HG02798 (cell line): ENCODE results near the gene MGAT3.

Experiments used
- ATAC-seq: cut with Tn5 transposase; IDR thresholded peaks from one replicate; pipeline ENCODE4 v1.9.1; 2021; ENCODE audit warnings: mild to moderate bottlenecking; ENCODE audit not compliant: unreplicated experiment, poor library complexity

MGAT3 gene

DNA sequence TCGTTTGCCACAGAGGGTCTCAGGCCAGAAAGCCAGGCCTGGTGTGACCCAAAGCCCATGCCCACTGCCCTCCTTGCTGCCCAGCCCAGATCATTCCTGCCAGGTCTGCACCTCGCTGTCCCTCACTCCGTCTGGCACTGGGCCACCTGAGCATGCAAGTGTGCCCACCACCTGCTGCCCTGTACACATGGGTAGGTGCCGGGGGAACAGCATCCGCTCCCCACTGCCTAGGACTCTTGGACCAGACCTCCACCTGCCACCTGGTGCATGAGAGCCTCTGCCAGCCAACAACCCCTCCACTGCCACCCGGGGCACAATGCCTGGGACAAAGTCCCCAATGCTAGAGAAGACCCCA is 12.5 kb downstream of the MGAT3 start:
- ATAC-seq, result no peak

DNA sequence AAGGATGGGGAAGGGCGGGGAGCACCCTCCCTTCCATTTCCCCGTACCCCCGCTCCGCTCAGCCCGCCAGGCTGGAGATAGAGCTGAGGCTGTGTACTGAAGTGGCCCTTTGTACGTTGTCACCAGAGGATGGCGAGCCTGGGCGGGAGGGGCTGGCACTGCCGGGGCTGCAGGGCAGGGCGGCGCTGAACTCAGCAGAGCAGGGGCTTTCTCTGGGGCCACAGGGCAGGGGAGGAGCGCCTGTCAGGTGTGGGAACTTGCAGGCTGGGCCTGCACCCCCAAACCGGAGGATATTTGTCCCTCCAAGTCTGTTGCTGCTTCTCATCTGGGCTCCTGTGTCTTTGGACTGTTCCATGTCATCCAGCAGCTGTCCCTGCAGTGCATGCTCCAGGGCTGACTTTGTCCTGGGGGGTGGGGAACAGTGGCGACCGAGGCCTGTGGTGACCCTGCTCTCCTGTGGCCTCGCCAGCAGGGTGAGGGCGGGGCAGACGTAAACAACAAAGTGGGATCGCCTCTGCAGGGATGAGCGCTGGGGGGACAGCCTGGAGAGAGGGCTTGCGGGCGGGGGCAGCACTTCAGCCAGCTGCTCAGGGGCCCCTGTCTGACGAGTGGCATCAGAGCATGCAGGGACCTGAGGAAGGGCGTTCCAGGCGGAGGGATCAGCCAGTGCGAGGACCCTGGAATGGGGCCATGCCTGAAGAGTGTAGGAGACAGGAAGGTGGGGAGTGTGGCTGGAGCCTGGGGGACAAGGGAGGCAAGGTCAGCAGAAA is 13.1 kb downstream of the MGAT3 start:
- ATAC-seq, result no peak

- ATAC-seq, result no peak
These were observed 13.9 kb downstream of the MGAT3 start for GRCh38 chr22:39470451-39471291.

DNA sequence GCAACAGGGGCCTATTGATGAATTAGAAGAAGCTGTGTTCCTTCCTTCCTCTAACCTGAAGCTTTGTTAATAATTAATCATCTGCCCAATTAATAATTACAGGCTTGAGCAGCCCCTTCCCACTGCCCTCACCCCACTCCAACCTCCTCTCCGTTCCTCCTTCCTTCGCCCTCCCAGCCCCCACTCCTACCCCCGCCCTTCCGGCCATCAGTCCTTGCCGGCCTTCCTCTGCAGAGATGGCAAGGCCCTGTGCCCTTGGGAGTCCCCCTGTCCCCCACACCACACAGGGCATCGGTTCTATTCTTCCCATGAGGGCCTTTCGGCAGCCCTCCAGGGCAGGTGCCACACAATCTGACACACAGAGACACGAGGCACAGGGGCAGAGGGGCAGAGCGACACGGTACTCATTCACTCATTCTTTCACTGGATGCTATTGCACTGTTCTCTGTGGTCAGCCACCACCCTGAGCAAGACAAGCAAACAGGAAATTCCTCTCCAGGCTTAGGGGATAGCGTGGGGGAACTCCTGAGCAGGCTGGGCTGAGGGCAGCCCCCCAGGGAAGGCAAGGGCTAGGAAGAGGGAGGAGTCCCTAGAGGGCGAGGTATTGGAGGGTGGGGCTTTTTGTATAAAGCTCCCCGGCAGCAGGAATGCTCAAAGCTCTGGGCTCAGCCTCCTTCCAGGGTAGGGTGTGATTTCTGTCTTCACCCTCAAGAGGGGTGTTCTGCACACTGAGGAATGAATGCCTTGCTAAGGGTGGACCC is 14.7 kb downstream of the MGAT3 start:
- peak; percentile 43 for ATAC-seq

- no peak for ATAC-seq
These were observed 16.1 kb downstream of the MGAT3 start for GRCh38 chr22:39472570-39473556.

GRCh38 chr22:39473851-39474250 is 17.0 kb downstream of the MGAT3 start:
- ATAC-seq, result no peak

DNA sequence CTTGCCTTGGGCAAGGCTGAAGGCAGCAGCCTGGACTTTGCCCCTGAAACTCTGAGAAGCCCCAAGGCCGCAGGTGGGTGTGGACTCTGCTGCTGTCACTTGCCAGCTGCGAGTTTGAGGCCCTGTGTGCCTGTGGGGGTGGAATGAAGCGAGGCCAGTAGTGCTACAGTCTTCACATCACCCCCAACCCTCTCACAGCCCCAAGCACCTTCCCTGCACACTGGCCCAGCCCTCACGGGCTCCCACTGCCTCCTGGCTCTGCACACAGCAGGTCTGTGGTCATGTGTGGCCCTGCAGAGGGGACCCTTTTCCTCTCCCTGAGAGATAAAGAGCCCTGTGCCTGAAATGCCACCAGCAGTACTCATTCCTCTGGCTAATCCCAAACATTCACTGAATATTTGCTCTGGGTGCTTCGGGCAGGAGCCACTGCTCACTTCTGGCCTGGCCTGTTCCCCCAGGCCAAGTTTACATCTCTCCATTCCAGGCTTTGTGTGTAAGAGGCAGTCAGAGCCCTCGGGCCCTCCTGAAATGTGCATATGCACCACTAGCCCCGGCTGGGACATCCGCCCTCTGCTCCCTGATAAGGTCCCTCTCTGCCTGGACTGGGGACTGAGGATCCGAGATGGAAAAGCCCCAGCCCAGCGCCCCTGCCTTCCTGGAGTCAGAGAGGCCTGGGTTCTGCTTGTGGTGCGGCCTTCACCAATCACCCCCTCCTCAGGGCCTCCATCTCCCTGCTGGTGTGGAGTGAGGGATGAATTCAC is 17.7 kb downstream of the MGAT3 start:
- ATAC-seq, result no peak

GRCh38 chr22:39475337-39475736 is 18.5 kb downstream of the MGAT3 start:
- ATAC-seq, result no peak

DNA sequence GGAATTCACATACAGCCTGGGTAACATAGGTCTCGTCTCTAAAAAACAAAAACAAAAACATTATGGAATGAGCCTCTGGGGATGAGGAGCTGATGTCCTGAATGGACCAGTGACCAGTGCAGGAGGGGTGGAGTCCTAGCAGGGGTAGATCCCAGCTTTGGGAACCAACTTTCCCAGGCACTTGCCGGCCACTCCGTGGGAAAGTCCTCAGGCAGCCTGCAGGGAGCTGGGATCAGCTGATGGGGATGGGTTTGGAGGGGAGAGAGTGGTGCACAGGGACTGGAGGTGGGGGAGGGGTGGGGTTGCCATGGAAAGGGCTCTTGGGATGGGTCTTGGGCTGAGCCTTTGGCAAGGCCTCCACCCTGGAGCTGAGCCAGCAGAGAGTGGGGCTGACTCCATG is 19.1 kb downstream of the MGAT3 start:
- no peak for ATAC-seq

DNA sequence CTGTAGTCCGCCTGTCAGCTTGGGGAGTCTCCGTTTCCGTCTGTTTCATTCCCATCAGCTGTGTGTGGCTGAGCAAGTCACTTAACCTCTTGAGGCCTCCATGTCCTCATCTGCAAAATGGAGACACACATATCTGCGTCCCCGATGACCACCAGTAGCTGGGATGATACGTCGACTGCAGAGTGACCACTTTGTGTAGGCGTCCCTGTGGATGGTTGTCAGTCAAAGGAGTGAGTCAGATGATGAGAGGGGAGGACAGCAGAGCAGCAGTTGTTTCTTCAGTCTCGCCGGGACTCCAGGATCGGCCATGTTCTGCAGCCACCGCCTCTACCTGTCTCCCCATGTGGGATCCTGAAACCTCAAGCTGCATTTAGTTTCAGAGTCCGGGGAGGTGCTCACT is 19.9 kb downstream of the MGAT3 start:
- no peak for ATAC-seq

DNA sequence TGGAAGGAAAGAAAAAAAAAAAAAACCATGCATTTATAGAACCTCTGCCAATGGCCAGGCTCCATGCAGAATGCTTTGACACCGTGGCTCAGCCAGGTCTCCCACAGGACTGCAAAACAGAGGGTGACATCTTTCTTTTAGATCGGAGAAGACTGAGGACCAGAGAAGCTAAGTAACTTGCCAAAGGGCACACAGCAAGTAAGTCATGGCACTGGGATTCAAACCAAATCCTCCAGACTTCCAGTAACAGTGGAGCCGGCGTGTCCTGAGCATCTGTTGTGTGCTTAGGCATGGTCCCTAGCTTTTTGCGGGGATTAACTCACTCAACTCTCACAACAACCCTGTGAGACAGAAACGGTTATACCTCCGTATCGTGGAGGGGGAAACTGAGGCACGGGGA is 20.7 kb downstream of the MGAT3 start:
- ATAC-seq, result no peak

DNA sequence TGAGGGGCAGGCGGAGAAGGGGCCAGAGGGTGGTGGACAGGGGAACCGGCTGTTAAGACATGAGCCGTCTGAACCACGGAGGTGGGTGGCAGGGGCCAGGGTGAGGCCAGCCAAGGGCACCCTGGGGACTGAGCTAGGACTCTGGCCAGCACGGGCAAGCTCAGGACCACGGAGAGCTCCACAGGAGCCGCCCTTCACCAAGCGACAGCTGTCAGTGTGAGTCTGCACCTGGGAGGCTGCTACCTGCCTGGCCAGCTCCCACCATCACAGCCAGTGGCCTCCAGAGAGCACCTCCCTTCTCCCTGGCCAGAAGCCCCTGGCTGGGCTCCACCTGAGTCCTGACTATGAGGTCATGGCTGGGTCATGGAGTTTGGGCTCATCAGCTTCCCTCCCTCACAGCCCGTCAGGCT is 21.6 kb downstream of the MGAT3 start:
- ATAC-seq, result no peak

GRCh38 chr22:39479254-39479653 is 22.4 kb downstream of the MGAT3 start:
- no peak for ATAC-seq

- ATAC-seq, result no peak
These were observed 23.7 kb downstream of the MGAT3 start for GRCh38 chr22:39480557-39480956.

DNA sequence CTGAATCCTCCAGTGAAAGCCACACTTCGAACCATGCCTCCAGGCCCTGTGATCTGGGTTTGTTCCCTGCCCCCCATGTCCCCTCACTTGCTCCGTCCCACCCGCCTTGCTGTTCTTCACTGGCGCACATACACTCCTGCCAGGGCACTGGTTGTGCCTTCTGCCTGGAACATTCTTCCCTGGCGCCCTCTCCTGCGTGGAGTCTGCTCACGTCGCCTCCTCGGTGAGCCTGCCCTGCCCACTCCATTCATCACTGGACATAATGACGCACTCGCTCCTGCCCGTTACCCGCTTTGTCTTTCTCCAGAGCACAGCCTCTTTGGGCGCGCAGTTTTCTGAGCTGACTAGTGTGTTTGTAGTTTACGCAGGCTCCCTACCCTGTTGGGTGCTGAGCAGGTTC is 24.2 kb downstream of the MGAT3 start:
- ATAC-seq, result no peak

GRCh38 chr22:39481595-39481994 is 24.8 kb downstream of the MGAT3 start:
- no peak for ATAC-seq

DNA sequence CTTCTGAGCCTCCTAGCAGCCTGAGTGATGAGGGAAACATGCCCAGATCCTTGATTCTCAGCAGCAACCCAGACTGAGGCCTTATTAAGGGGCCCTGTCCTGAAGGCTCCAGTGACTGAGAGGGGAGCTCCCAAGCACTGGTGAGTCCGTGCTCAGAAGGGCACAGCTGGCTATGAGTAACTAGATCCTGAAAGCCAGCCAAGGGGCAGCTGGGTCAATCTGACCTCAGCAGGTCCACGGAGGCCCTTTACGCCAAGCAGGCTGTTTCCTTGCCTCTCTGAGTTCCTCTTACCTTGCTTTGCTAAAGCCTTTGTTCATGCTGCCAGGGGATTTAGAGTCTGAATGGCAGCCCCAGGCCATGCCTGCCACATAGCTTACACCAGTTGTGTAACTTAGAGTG is 26.0 kb downstream of the MGAT3 start:
- ATAC-seq, result no peak

DNA sequence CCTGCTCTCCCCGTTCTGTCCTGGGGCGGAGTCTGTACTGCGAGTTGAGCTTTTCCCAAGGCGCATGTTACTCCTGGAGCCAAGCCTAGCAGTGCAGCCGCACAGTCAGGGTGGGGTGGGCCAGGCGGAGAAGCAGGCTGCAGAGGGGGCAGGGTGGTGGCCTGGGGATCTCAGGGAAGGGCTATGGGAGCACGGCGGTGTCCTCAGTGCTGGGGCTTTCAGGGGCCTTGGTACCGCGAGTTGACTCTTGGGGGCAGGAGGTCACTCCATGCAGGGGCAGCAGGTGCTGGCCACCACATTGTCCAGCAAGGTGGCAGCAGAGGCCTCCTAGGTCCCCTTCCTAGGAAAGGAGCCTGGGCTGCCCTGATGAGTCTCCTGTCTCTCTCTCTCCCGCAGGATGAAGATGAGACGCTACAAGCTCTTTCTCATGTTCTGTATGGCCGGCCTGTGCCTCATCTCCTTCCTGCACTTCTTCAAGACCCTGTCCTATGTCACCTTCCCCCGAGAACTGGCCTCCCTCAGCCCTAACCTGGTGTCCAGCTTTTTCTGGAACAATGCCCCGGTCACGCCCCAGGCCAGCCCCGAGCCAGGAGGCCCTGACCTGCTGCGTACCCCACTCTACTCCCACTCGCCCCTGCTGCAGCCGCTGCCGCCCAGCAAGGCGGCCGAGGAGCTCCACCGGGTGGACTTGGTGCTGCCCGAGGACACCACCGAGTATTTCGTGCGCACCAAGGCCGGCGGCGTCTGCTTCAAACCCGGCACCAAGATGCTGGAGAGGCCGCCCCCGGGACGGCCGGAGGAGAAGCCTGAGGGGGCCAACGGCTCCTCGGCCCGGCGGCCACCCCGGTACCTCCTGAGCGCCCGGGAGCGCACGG is 30.4 kb downstream of the MGAT3 start:
- no peak for ATAC-seq
